HG02840 (cell line): ENCODE measurements around the gene EIF4G2.

Source experiments
- ATAC-seq: cut with Tn5 transposase; IDR thresholded peaks from one replicate; pipeline ENCODE4 v1.9.1; 2021; ENCODE audit warnings: mild to moderate bottlenecking, moderate library complexity, moderate number of reproducible peaks; ENCODE audit not compliant: unreplicated experiment, low FRiP score

The EIF4G2 gene

DNA sequence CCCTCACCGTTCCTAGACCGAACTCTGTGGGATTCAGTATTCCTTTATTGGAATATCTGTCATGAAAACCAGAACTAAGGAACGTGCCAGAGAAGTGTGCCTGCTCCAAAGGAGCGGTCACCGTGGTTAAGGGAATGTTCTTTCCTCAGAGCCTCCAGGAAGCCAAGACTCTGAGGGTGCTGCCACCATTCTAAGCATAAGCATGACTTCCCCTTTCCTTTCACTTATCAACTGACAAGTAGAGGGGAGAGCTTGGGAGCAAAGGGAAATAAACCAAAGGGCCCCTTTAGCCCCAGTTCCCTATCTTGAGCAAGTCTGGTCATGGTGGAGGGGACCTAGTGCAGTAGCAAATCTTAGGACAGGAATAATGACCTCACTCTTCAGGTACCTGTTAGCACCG is 30.9 kb downstream of the EIF4G2 start:
- ATAC-seq, result no peak

DNA sequence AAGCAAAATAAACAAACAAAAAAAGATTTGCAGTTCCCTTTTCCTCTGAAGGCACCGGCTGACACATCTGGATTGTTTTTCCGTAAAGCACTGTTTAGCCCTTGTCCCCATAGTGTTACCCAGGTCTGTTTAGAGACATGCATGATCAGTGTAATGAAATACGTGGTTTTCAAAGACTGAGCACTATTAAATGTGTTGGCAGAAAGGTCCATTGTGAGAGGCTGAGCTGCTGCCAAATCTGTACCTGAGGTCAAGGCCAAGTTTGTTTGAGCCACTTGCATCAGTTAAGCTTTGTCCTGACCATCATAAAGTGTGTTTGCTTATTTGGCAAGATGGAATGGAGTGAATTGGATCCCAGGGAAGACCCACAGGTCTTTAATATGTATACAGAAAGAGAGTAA is 31.3 kb downstream of the EIF4G2 start:
- no peak for ATAC-seq

DNA sequence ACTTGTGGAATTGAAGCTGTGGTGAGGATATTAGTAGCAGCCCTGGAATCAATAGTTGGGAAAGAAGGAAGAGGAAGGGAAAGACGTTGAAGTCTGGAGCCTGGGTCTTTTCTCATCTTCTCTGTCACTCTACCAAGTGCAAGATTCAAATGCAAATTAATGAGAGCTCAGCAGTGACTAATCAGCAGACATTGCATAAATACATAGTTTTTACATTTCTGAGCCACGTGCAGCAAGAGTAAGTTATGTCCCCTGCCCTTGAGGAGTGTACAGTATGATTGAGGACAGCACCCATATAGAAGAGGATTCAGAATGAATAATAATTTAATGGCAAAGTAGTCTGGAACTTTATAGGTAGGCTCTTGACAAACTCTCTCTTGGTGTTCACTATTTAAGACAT is 33.9 kb downstream of the EIF4G2 start:
- ATAC-seq, result no peak

DNA sequence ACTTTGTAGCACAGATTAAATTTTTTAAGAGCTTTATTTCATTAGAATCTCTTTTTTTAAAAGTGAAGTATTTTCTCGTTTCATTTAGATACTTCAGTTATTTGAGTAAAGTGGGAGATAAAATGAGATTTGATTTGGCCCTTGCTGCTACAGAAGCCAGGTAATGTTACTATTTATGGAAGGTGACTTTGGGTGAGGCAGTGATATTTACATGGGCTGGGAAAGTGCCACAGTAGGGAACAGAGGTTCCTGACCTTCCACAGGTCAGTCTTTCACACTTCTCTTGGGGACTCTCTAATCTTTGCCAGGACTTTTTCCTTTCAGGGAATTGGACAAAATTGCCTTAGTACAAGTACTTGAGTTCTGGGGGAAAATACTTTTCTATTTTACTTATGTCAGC is 37.3 kb downstream of the EIF4G2 start:
- ATAC-seq, result no peak

DNA sequence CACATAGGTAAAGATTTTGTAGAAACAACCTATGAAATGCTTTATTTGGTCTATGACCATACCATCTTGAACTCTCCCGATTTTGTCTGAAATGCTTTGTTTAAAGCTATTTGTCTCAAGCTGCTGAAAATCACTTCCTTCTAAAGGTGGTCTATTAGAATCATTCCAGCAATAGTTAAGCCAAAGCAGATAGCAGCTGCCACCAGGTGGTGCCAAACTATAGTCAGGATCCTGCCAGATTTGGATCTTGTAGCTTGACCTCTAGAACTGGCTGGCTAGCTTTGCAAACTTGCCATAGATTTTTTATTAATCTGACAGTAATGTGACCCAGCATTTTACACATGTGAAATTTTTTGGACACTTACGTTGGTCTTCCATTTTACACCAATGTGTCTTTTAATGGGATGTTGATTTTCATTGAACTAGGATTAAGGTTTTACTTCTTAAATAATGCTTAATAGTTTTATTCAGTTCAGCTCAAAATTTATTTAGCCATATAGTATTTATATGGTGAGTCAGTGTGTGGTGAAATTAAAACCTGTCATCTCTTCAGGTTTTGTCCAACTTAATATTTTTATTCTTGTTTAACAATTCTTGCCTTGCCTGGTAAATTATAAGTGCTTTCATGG is 38.0 kb downstream of the EIF4G2 start:
- no peak for ATAC-seq

DNA sequence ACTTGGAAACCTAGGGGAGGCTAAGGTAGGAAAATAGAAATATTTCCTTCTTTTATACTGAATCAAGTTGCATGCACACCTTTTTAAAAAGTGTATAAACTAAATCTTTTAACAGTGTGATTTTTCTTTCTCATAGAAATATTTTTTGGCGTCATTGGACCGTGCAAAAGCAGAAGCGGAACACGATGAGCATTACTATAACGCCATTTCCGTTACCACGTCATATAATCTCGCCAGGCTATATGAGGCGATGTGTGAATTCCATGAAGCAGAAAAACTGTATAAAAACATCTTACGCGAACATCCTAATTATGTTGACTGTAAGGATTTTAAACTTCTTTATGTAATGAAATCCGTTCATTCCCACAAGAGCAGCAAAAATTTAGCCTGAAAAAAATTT is 44.3 kb downstream of the EIF4G2 start:
- ATAC-seq, result no peak

DNA sequence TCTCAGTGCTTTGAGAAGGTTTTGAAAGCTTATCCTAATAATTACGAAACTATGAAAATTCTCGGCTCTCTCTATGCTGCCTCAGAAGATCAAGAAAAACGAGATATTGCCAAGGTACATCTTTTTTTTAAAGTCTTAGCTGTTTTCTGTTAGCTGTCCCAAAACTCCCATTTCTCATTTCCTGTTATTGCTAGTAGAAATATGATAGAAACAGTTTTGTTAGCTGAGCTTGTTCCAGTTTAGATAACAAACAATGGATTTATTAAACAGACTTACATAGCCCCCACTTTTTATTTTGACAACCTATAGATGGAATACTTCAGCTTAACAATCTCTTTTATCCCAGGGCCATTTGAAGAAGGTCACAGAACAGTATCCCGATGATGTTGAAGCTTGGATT is 45.0 kb downstream of the EIF4G2 start:
- ATAC-seq, result no peak

DNA sequence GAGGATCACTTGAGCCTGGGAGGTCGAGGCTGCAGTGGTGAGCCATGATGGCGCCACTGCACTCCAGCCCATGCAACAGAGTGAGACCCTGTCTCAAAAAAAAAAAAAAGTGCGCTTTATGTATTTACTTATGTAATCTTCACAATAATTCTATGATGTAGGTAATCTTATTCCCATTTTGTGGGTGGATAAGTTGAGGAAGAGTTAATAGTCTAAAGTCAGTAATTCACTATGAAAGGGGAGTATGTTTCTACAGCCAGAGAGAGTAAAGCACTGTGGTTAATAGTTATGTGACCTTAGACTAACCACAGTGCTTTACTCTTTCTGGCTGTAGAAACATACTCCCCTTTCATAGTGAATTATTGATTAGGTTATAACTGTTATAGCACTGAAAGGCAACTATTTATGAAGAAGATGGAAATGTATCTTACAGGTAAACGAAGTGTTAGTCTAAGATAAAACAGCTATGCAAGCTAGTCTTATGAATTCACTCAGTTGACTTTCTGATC is 45.8 kb downstream of the EIF4G2 start:
- ATAC-seq, result no peak

DNA sequence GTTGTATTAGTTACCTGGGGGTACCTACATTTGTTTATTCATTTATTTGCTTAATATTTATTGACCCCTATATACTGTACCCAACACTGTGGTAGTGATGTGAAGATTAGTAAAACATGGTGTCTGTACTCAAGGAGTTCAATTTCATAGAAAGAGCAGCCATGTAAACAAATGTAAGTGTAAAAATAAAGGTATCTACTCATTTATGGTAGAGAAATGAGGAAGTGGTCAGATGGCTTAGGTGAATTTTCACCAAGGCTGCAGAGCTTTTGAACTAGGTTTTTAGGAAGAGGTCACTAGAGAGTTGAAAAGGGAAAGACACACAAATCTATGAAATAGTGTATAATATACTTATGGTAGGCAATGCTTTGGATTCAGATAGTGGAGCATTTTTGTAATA is 46.5 kb downstream of the EIF4G2 start:
- peak; percentile 82 for ATAC-seq

DNA sequence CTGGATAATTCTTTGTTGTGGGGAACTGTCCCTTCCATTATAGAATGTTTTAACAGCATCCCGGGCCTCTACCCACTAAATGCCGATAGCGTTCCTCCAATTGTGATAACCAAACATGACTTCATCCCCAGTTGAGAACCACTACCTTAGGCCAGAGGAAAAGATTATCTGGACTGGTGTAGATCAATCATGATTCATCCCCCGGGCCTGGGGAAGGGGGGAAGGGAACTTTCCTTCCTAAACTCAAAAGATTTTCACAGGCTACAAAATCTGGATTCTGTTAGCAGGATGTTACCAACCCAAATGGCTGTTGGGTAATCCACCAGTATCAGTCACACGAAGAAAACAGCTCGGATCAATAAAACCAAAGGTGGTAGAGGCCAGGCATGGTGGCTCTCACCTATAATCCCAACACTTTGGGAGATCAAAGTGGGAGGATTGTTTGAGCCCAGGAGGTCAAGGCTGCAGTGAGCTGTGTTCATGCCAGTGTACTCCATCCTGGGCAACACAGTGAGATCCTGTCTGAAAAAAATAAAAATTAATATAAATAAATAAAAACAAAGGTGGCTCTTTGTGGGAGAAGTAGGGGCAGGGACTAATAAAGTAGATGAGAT is 47.5 kb downstream of the EIF4G2 start:
- ATAC-seq, result no peak

DNA sequence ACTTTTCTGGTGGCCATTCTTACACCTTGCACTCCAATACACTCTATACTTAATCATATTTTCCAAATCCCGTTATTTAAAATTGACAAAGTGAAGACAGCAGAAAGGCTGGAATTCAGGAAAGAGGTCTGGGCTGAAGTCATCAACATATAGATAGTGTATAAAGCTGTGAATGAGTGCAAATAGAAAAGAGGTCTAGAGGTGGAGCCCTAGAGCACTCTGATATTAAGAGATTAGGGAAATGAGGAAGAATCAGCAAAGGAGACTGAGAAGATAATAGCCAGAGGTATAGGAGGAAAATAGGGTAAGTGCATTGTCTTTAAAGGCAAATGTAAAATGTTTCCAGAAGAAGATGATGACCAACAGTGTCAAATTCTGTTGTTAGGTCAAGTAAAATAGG is 49.8 kb downstream of the EIF4G2 start:
- no peak for ATAC-seq

DNA sequence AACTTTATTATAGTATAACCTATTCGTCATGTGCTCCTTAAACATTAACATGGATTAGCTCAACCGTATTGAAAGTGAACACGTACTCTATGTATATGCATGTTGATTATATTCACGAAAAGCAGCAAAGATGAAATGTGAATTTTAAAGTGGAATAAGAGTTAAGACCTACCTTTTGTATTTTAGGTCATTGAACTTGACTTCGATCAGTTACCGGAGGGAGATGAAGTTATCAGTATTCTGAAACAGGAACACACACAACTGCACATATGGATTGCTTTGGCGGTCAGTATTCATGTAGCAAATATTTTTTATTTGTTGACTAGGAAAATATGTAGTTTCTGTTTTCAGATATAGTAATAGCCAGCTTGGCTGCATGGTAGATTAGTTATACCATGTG is 56.2 kb downstream of the EIF4G2 start:
- ATAC-seq, result no peak

DNA sequence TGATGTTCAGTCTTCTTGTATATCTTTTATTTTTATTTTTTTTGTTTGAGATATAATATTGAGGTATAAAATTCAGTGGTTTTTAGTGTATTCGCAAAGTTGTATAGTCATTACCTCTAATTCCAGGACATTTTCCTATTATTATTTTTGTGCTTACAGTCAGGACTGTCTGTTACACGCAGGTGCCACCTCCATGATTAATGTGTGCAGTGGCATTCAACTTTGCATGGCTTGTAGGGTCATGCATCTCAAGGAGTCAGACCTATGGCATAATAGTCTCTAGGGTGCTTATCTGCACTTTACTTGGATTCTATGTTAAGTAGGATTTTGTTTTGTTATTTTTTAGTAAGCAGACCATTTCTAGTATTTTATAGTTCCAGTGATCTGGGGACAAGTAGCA is 56.7 kb downstream of the EIF4G2 start:
- no peak for ATAC-seq

DNA sequence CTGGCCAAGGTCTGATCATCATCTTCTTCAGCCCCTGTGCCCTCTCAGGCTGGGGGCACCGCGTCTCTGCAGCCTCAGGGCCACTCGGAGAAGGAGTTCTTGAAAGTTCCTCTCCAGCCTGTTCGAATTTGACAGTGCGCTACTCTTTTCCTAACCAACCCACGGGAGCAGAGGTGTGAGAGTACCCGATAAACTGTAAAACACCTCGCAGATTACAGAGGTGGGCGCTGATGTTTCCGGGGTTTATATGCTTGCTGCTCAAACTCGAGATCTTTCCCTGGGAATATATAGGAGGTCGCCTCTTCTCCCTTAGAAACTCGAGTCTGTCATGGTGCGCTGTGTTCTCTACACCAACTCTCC is 57.2 kb downstream of the EIF4G2 start:
- peak; percentile 15 for ATAC-seq

DNA sequence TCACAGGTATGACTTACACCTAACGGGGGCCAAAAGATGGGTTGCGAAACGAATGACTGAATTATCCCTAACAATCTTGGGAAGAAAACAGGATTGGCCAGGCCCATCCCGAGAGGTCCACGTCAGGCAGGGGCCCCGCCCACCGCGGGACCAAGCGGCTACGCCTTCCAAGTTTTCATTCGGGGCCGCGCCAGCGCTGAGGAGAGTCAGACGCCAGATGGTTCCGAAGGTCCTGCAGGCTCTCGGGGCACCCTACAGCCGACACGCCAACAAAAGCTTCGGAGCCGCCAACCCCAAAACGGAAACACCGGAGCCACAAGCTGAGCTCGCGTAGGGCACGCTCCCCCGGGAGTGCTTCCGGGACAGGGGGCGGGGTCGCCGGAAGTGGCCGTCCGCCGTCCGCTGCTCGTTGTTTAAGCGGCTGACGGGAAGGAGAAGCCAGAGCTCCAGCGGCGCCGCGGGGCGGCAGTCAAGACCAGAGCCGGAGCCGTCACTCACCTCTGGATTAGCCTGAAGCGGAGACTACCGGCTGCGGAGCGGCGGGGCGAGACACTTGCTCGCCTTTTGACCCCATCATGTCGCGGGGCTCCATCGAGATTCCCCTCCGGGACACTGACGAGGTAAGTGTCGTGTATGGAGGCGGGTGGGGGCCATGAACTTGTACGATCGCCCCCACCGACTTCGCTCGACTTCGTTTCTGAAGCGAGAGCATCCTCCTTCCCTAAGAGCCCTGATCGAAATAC is 57.7 kb downstream of the EIF4G2 start, which contains the start of gene CTR9:
Gene CTR9, plus strand, starts transcription at position 409 of the 743 bp plus-strand sequence. Its CDS starts 167 bp downstream, at position 576.
- peak; percentile 91 for ATAC-seq

DNA sequence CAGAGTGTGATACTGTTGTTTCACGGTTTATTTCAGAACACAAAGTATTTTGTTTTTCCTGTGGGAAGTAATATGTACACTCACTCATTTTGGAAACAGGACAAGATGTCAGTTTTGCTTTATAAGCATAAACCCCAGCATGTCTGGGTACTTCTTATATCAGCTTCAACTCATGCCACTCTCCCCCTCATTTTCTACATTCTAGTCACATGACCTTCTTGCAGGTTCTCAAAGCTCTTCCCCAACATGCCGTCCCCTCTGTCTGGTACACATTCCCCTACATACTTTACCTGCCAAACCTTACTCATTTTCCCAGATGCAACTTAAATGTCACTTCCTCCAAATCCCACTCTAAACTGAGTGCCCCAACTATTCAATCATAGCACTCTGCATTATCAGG is 59.2 kb downstream of the EIF4G2 start:
- no peak for ATAC-seq

DNA sequence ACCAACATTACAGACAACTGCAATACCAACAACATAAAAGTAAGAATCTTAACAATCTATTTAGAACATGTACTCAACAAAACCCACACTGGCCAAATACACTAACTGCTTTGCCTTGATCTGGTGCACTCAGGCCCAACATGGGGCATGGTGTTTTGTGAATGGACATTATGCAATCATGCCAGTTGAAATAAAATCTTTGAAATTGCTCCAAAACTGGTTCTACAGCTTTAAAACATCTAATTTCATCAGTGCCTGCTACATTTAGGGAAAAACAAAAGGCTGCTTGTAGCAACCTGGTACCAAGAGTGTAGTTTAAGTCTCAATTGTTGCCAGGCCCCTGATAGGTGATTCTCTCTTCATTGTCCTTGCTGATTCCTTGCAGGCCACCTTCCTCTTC is 61.0 kb downstream of the EIF4G2 start:
- no peak for ATAC-seq
